H1 (cell line): ENCODE measurements around the gene KCNJ10. TPM values are rescaled to one million over a fixed set of nuclear protein-coding genes. Genes with fewer than 3 reads are reported as not detected.

Experiments used
- CTCF ChIA-PET: fragments of 300-600 bp; sonication (Branson Sonifier 250); formaldehyde crosslinking; loops from one replicate; lab custom pipeline; 2021; ENCODE audit not compliant: partially characterized antibody; lab: Charles Lee
- POLR2A ChIA-PET: fragments of 300-600 bp; sonication (Branson Sonifier 250); formaldehyde crosslinking; loops from one replicate; lab custom pipeline; 2021; ENCODE audit warnings: inconsistent platforms; ENCODE audit not compliant: partially characterized antibody; lab: Charles Lee
- DNase-seq, 2 experiments: peaks; one replicate each; pipeline versions ENCODE4 v3.0.0 to v3.0.0-alpha.2; 2010 to 2022; ENCODE audit warnings: low spot score in 2 of 2, low read depth in 1 of 2, mixed read lengths in 1 of 2
- FAIRE-seq: peaks from 2 replicates; lab custom pipeline; 2011; peaks lifted over from hg19 to GRCh38; lab: Jason Lieb, UNC
- H2AFZ ChIP-seq: 2 replicates; pipeline ENCODE4 v1.8.1; 2012; ENCODE audit warnings: low read length, inconsistent platforms
- H2AK5ac ChIP-seq: 2 replicates; pipeline ENCODE4 v1.6.1; 2013; ENCODE audit warnings: low read depth, low read length
- H2BK120ac ChIP-seq: replicated peaks from 2 replicates; pipeline ENCODE3; 2013; ENCODE audit warnings: low read depth, low read length, inconsistent platforms
- H2BK12ac ChIP-seq: 2 replicates; pipeline ENCODE4 v1.6.1; 2013; ENCODE audit warnings: low read depth, low read length
- H2BK15ac ChIP-seq: 2 replicates; pipeline ENCODE4 v1.6.1; 2013; ENCODE audit warnings: low read length
- H2BK20ac ChIP-seq: 2 replicates; pipeline ENCODE4 v1.6.1; 2013; ENCODE audit warnings: low read length
- H2BK5ac ChIP-seq: 2 replicates; pipeline ENCODE4 v1.6.1; 2013; ENCODE audit warnings: low read depth, low read length
- H3K14ac ChIP-seq: 2 replicates; pipeline ENCODE4 v1.6.1; 2013; ENCODE audit warnings: inconsistent platforms; ENCODE audit not compliant: insufficient read length
- H3K18ac ChIP-seq: 2 replicates; pipeline ENCODE4 v1.6.1; 2013; ENCODE audit warnings: low read length; ENCODE audit errors: extremely low read depth
- H3K23ac ChIP-seq: 2 replicates; pipeline ENCODE4 v1.6.1; 2013; ENCODE audit warnings: inconsistent platforms; ENCODE audit not compliant: insufficient read length
- H3K23me2 ChIP-seq: 2 replicates; pipeline ENCODE4 v1.6.1; 2013; ENCODE audit warnings: low read depth, low read length
- H3K27ac ChIP-seq: 2 replicates; pipeline ENCODE4 v1.6.1; 2011; ENCODE audit warnings: low read depth, low read length, inconsistent platforms
- H3K27me3 ChIP-seq, 4 experiments: replicated peaks in 1 of 4; 1 replicate in 1 of 4; 2 replicates in 3 of 4; pipeline versions ENCODE4 v1.6.1 to v1.8.1; 2011 to 2013; ENCODE audit warnings: low read length in 3 of 4, mild to moderate bottlenecking in 3 of 4, inconsistent platforms in 2 of 4, mixed read lengths in 2 of 4, moderate library complexity in 1 of 4; ENCODE audit not compliant: control insufficient read depth in 3 of 4, insufficient read depth in 3 of 4; ENCODE audit errors: extremely low read depth in 1 of 4
- H3K36me3 ChIP-seq, 4 experiments: 2 replicates each; pipeline versions ENCODE4 v1.6.1 to v1.8.1; 2011 to 2013; ENCODE audit warnings: mild to moderate bottlenecking in 4 of 4, low read length in 3 of 4, moderate library complexity in 2 of 4, control low read depth in 1 of 4, inconsistent platforms in 1 of 4; ENCODE audit not compliant: insufficient read depth in 4 of 4, control insufficient read depth in 2 of 4
- H3K4ac ChIP-seq: replicated peaks from 2 replicates; pipeline ENCODE3; 2013; ENCODE audit warnings: low read length, low read depth, mixed read lengths, inconsistent platforms; ENCODE audit not compliant: insufficient read length
- H3K4me1 ChIP-seq, 4 experiments: replicated peaks in 1 of 4; 1 replicate in 1 of 4; 2 replicates in 3 of 4; pipeline versions ENCODE4 v1.6.1 to v1.8.1; 2011 to 2013; ENCODE audit warnings: low read length in 3 of 4, inconsistent platforms in 2 of 4, mixed read lengths in 1 of 4; ENCODE audit not compliant: insufficient read depth in 4 of 4, control insufficient read depth in 3 of 4
- H3K4me2 ChIP-seq, 2 experiments: 2 replicates each; pipeline versions ENCODE4 v1.6.1 to v1.8.1; 2011 to 2013; ENCODE audit warnings: low read depth in 2 of 2, low read length in 2 of 2, control low read depth in 1 of 2, inconsistent platforms in 1 of 2, mild to moderate bottlenecking in 1 of 2; ENCODE audit not compliant: insufficient read depth in 1 of 2
- H3K4me3 ChIP-seq, 4 experiments: fragments of 200-600, 300-600 bp in 1 of 4; sonication (generic), shearing (Covaris generic), sonication (Bioruptor Twin) in 1 of 4; 2 replicates each; pipeline versions ENCODE4 v1.5.1 to v1.8.1; 2011 to 2016; ENCODE audit warnings: low read length in 4 of 4, low read depth in 3 of 4, control low read depth in 2 of 4, inconsistent platforms in 2 of 4, mild to moderate bottlenecking in 2 of 4, mixed read lengths in 1 of 4, moderate library complexity in 1 of 4; ENCODE audit not compliant: insufficient read depth in 2 of 4; ENCODE audit errors: extremely low read depth in 1 of 4
- H3K56ac ChIP-seq: replicated peaks from 2 replicates; pipeline ENCODE3; 2013; ENCODE audit warnings: low read depth, mild to moderate bottlenecking, mixed read lengths, low read length, inconsistent platforms; ENCODE audit not compliant: insufficient read length
- H3K79me1 ChIP-seq: 2 replicates; pipeline ENCODE4 v1.6.1; 2013; ENCODE audit warnings: low read depth, low read length, control low read depth
- H3K79me2 ChIP-seq, 2 experiments: 2 replicates each; pipeline versions ENCODE4 v1.6.1 to v1.8.1; 2012 to 2013; ENCODE audit warnings: low read length in 2 of 2, mild to moderate bottlenecking in 2 of 2, inconsistent platforms in 1 of 2; ENCODE audit not compliant: insufficient read depth in 2 of 2, control insufficient read depth in 1 of 2
- H3K9ac ChIP-seq, 4 experiments: replicated peaks in 1 of 4; 1 replicate in 1 of 4; 2 replicates in 3 of 4; pipeline versions ENCODE4 v1.6.1 to v1.8.1; 2011 to 2013; ENCODE audit warnings: low read depth in 3 of 4, low read length in 3 of 4, control low read depth in 2 of 4, mild to moderate bottlenecking in 2 of 4, moderate library complexity in 2 of 4, inconsistent platforms in 1 of 4; ENCODE audit errors: extremely low read depth in 1 of 4
- H3K9me3 ChIP-seq, 2 experiments: 2 replicates each; pipeline versions ENCODE4 v1.6.1 to v1.8.1; 2012 to 2013; ENCODE audit warnings: mild to moderate bottlenecking in 2 of 2, moderate library complexity in 2 of 2, control low read depth in 1 of 2, inconsistent platforms in 1 of 2, low read depth in 1 of 2, low read length in 1 of 2, mixed read lengths in 1 of 2; ENCODE audit not compliant: insufficient read depth in 2 of 2
- H4K20me1 ChIP-seq, 2 experiments: replicated peaks in 1 of 2; 2 replicates each; pipeline versions ENCODE3 to v1.8.1; 2011 to 2013; ENCODE audit warnings: inconsistent platforms in 2 of 2, low read length in 2 of 2, mild to moderate bottlenecking in 1 of 2; ENCODE audit not compliant: insufficient read depth in 2 of 2, control insufficient read depth in 1 of 2
- H4K5ac ChIP-seq: 2 replicates; pipeline ENCODE4 v1.6.1; 2013; ENCODE audit warnings: low read length, low read depth, mixed read lengths, inconsistent platforms; ENCODE audit not compliant: insufficient read length
- H4K8ac ChIP-seq: 2 replicates; pipeline ENCODE4 v1.8.0; 2013; ENCODE audit warnings: mild to moderate bottlenecking, moderate library complexity, low read length, inconsistent platforms; ENCODE audit not compliant: insufficient read depth; ENCODE audit errors: extremely low read depth
- H4K91ac ChIP-seq: replicated peaks from 2 replicates; pipeline ENCODE3; 2013; ENCODE audit warnings: low read length, mixed read lengths, inconsistent platforms; ENCODE audit not compliant: insufficient read length
- CEBPB ChIP-seq: IDR thresholded peaks from 2 replicates; pipeline ENCODE4 v1.6.1; 2012; ENCODE audit warnings: low read depth, low read length
- CREB1 ChIP-seq: IDR thresholded peaks from 2 replicates; pipeline ENCODE4 v1.6.1; 2012; ENCODE audit warnings: inconsistent platforms
- EGR1 ChIP-seq: IDR thresholded peaks from 2 replicates; pipeline ENCODE4 v1.6.1; 2011; ENCODE audit warnings: low read depth, low read length, borderline replicate concordance
- EP300 ChIP-seq, 2 experiments: IDR thresholded peaks; 1 replicate in 1 of 2; 2 replicates in 1 of 2; pipeline ENCODE4 v1.6.1; 2011 to 2012; ENCODE audit warnings: low read depth in 2 of 2, low read length in 2 of 2, mild to moderate bottlenecking in 2 of 2, borderline replicate concordance in 1 of 2, inconsistent platforms in 1 of 2, moderate library complexity in 1 of 2
- HDAC2 ChIP-seq, 2 experiments: fragments of 300-600 bp in 1 of 2; sonication (generic) in 1 of 2; IDR thresholded peaks; 2 replicates each; pipeline ENCODE4 v1.6.1; 2011 to 2012; ENCODE audit warnings: low read depth in 2 of 2, low read length in 2 of 2, mild to moderate bottlenecking in 2 of 2, moderate library complexity in 2 of 2, borderline replicate concordance in 1 of 2, inconsistent platforms in 1 of 2
- JUND ChIP-seq: IDR thresholded peaks from 2 replicates; pipeline ENCODE4 v1.6.1; 2011; ENCODE audit warnings: mild to moderate bottlenecking, improper control_type of control experiment, low read length
- KDM1A ChIP-seq: fragments of 200-600, 300-600 bp; sonication (generic); IDR thresholded peaks from 2 replicates; pipeline ENCODE4 v1.7.1; 2016; ENCODE audit warnings: mild to moderate bottlenecking, low read length, borderline replicate concordance
- KDM5A ChIP-seq: fragments of 200-600 bp; IDR thresholded peaks from 2 replicates; pipeline ENCODE4 v1.7.1; 2012; ENCODE audit warnings: mild to moderate bottlenecking, low read length, inconsistent platforms, mixed read lengths
- POU5F1 ChIP-seq: IDR thresholded peaks from 2 replicates; pipeline ENCODE4 v1.6.1; 2011; ENCODE audit warnings: low read depth, mild to moderate bottlenecking, low read length, moderate library complexity
- RAD21 ChIP-seq, 2 experiments: IDR thresholded peaks in 1 of 2; conservative IDR thresholded peaks in 1 of 2; 2 replicates each; pipeline ENCODE4 v1.6.1; 2011; ENCODE audit warnings: low read depth in 2 of 2, low read length in 2 of 2, improper control_type of control experiment in 1 of 2, inconsistent platforms in 1 of 2, mild to moderate bottlenecking in 1 of 2, moderate library complexity in 1 of 2
- SIN3A ChIP-seq, 2 experiments: IDR thresholded peaks in 1 of 2; conservative IDR thresholded peaks in 1 of 2; 2 replicates each; pipeline ENCODE4 v1.6.1; 2011 to 2012; ENCODE audit warnings: low read length in 2 of 2, improper control_type of control experiment in 1 of 2, low read depth in 1 of 2, mild to moderate bottlenecking in 1 of 2
- SP1 ChIP-seq: IDR thresholded peaks from 2 replicates; pipeline ENCODE4 v1.6.1; 2011; ENCODE audit warnings: low read depth, low read length
- SP2 ChIP-seq: IDR thresholded peaks from 2 replicates; pipeline ENCODE4 v1.6.1; 2012; ENCODE audit warnings: mild to moderate bottlenecking, low read length, inconsistent platforms
- WGBS, 2 experiments: shearing (Covaris generic) in 1 of 2; methylation state at CpG; one replicate each; pipeline versions ENCODE4 v1.1.6 to v1.1.7; 2013 to 2015; ENCODE audit warnings: low lambda C conversion rate in 2 of 2, mixed read lengths in 2 of 2, inconsistent platforms in 1 of 2, low coverage in 1 of 2, missing lambda C conversion rate in 1 of 2; ENCODE audit not compliant: insufficient replicate concordance in 2 of 2, insufficient coverage in 1 of 2, insufficient read length in 1 of 2; ENCODE audit errors: extremely low coverage in 1 of 2, missing lambda C conversion rate in 1 of 2; 5-methylcytosine and 5-hydroxymethylcytosine counted together
- polyA plus RNA-seq, 7 experiments: library from polyadenylated mRNA; depleted of rRNA in 3 of 7; stranded (reverse) in 5 of 7; unstranded in 2 of 7; fragments of >200 nt in 5 of 7; fragments of 200-250 nt in 2 of 7; gene quantifications; 1 replicate in 5 of 7; 2 replicates in 1 of 7; 4 replicates in 1 of 7; pipeline versions ENCODE4 v1.2.1 to v1.2.3, GENCODE V29; 2011 to 2013; ENCODE audit warnings: missing spikeins in 2 of 7, mixed read lengths in 2 of 7
- total RNA-seq: library from RNA; stranded (reverse); fragmentation: NEBNext Ultra II Directional; extraction: Animal tissue kit (Norgen Biotek cat#: 25700); gene quantifications from 2 replicates; pipeline ENCODE4 v1.2.1, GENCODE V29; 2021

KCNJ10 gene
- total and polyA plus RNA-seq, 2 of the 8 experiments (the other 6 are each of a cell fraction or from before 2014, with no cell fraction given): 1.7 to 2.4 TPM

DNA sequence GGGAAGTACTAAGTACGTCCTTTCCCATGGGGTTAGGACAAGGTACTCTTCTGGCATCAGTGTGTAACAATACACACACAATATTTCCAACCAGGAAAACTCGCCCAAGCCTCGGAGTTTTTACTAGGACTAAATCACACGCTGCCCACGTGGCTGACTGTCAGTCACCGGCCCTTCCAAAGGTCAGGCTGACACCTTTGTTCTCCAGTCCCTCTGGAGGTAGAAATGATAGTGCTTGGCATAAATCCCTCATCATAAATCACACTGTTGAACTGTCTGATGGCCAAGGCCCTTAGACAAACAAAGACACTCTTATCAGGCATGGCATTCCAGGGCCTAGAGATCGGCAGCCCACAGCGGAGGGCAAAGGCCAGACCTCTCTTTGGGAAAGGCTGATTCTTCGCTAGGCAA lies 99.0 kb downstream of the KCNJ10 start:
- Histone ChIP-seq H3K9ac (no peak overlapping the region), H3K4me3 (no peak overlapping the region), H3K79me1 (no peaks in the 10 kb centered on the region; the same call in 1 of the 2 replicates), H3K4me1 (no peaks in the 10 kb centered on the region), H3K23me2 (no peaks in the 10 kb centered on the region), H2BK12ac (no peak overlapping the region), H2AK5ac (no peak overlapping the region), H3K9me3 (no peaks in the 10 kb centered on the region), H3K27ac (no peak overlapping the region), H4K20me1 (no peaks in the 10 kb centered on the region), H2BK5ac (no peak overlapping the region), H3K14ac (no peak overlapping the region), H3K18ac (no peak overlapping the region), H3K4ac (no peak overlapping the region), H3K27me3 (peaks cover 0 to 3% (median 0%) of the 10 kb centered on the region in 4 experiments; a peak in 1 of 7 replicates), H3K4me2 (no peak overlapping the region), H2BK20ac (no peak overlapping the region), H2BK15ac (no peak overlapping the region), H4K91ac (no peak overlapping the region), H3K79me2 (no peaks in the 10 kb centered on the region), H3K56ac (no peak overlapping the region), H4K5ac (no peak overlapping the region), H3K36me3 (no peaks in the 10 kb centered on the region), H2AFZ (no peak overlapping the region), H2BK120ac (no peak overlapping the region), H4K8ac (no peak overlapping the region), H3K23ac (no peak overlapping the region)
- CTCF ChIA-PET: interaction anchor here (1.2 to 6.6 kb wide), 6 partner anchors 8 to 106 kb away, joined by 3 to 60 read pairs (median 4); no protein-coding TSS in a partner anchor
- no peak for FAIRE-seq
- no peak for DNase-seq
- TF ChIP-seq SP1 (no peak), KDM1A (no peak), HDAC2 (IDR thresholded peaks at IDR 0.05; ENCODE audit: borderline replicate concordance in 1 of 2, low read depth in 2 of 2, low read length in 2 of 2) (no peak), JUND (no peak), CEBPB (no peak), SP2 (no peak), EGR1 (no peak), EP300 (IDR thresholded peaks at IDR 0.05; ENCODE audit: borderline replicate concordance in 1 of 2, low read depth in 2 of 2, low read length in 2 of 2) (no peak), RAD21 (IDR thresholded peaks at IDR 0.05 in 1 of 2, conservative IDR thresholded peaks at IDR 0.05 in 1 of 2; ENCODE audit: low read depth in 2 of 2, low read length in 2 of 2) (no peak), KDM5A (no peak), POU5F1 (no peak), SIN3A (conservative IDR thresholded peaks at IDR 0.05 in 1 of 2, IDR thresholded peaks at IDR 0.05 in 1 of 2; ENCODE audit: low read depth in 1 of 2, low read length in 2 of 2) (no peak), CREB1 (no peak)
- POLR2A ChIA-PET: no interaction called here
- WGBS, 2 experiments: 92% methylated on average over 9 of the region's 9 CpGs; no CpG with 5 or more reads in 1 of the 2 experiments
